Activated CD8-positive, alpha-beta memory T cell treated with anti-CD3 and anti-CD28 coated beads, Interleukin-2, amount 50 U/mL, for 4 hours (primary cell): Measurements from ENCODE around the gene FARS2.
"Not testable (repeated sequence)": the region's sequence is repeated elsewhere in the genome, so short reads cannot be mapped to it uniquely, and the experiment has no call there.

Experiments used
- DNase-seq: peaks from one replicate; pipeline ENCODE4 v3.0.0-alpha.2; 2020

FARS2 gene

DNA sequence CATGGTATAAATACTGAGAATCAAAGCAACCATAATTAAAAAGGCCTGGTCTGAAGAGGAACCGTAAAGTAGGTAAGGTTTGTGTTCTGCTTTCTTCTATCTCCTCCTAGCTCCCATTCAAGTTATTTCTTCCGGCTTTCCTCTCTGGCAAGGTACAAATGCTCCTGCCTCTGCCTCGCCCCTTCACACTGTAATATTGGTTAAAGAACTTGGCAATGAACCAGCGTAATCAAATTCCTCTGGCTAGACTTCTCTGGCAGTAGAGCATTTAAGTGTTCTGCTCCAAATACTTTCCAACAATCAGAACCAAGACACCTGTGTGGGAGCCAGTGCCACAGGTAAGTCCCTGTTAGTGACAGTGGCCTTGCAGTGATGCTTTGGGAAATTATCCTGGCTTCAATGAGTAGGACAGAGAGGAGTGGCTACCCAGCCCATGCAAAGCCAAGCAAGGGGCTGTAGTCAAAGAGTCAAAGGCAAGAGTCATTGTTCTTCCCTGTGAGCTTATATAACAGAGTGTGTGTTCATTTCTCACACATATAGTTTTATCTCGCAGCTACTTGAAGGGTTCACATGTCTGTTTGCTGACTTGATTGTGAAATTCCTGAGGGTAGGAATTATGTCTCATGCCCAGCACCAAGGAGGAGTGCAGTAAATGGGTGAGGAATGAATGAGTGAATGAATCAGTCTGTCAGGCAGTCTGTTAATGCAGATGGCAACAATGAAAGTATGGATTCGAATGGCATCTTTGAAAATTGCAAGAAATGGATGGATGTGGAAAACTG is 416.1 kb downstream of the FARS2 start:
- no peak for DNase-seq

- DNase-seq = no peak
Observed at GRCh38 chr6:5679270-5679669, 418.0 kb downstream of the FARS2 start.

GRCh38 chr6:5679691-5680090 is 418.4 kb downstream of the FARS2 start:
- DNase-seq = no peak

DNA sequence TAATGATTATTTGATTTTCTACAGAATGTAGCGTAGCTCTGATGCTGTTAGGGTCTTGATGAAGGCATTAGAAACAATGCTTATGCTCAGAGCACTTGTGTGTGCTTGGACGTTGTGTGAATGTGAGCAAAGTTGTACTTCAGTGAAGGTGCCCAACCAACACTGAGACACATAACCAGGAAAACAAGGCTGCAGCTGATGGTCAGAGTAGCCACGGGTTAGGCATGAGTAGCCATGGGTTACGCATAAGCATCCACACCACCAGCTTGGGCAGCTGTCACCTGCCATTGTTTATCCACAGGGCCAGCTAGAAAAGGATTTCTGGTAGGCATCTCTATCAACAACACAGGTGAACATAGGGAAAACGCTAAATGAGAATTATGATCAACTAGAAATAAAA is 418.8 kb downstream of the FARS2 start:
- no peak for DNase-seq

GRCh38 chr6:5681480-5681879 is 420.2 kb downstream of the FARS2 start:
- no peak for DNase-seq

DNA sequence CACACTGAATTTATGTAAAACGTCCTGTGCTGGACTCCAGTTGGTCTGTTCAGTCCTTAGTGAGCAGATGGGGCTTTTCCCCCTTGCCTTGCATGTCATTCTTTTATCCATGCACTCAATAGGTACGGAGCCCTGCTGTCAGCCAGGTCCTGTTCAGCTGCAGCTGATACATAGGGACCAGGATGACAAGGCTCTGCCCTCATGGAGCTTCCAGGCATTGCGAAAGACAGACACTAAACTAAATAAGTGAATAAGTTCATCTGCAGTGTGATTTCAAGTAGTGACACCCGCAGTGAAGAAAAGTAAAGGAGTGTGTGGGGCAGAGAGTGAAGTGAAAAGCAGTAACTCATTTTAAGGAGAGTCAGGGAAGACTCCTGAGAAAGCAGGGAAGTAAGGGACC is 421.2 kb downstream of the FARS2 start:
- no peak for DNase-seq

GRCh38 chr6:5683747-5684146 is 422.4 kb downstream of the FARS2 start:
- not testable (repeated sequence) for DNase-seq

- no peak for DNase-seq
Observed at GRCh38 chr6:5684320-5685053, 423.2 kb downstream of the FARS2 start.

DNA sequence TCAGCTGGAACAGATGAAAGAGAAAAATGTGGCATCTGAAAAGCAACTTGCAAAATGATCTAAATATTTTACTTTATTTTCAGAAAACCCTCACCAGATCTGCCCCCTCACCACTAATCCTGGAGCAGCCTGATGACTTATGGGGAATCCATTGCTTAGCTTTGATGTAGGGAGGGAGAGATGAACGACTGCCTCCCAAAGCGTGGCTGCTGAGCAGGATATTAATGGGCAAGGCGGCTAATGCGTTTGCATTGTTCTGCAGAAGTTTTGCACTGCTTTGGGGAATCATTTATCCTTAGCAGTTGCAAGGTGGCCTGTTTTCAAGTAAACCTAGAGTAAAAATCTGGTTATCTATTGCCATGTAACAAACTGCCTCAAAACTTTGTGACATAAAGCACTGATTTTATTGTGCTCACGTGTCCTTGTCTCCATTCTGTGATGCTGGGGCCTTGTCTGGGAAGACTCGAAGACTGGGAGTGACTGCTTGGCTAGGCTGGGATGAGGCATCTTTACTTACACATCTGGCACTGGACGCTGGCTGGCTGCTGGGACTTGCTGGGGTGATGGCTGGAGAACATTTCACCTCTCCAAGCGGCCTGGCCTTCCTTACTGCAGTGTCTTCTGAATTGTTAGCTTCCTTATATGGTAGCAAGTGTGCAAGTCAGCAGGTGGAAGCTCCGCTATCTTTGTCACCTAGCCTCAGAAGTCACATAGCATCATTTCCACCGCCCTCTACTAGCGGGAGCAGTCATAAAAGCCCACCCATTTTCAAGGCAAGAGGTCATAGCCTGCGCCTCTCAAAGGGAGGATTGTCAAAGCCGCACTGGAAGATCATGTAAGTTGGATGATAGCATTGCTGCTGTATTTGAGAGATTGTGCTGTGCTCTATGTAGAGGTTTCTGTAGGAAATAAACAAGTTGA is 432.2 kb downstream of the FARS2 start:
- no peak for DNase-seq

- DNase-seq = no peak
Observed at GRCh38 chr6:5695260-5696245, 434.2 kb downstream of the FARS2 start.

DNA sequence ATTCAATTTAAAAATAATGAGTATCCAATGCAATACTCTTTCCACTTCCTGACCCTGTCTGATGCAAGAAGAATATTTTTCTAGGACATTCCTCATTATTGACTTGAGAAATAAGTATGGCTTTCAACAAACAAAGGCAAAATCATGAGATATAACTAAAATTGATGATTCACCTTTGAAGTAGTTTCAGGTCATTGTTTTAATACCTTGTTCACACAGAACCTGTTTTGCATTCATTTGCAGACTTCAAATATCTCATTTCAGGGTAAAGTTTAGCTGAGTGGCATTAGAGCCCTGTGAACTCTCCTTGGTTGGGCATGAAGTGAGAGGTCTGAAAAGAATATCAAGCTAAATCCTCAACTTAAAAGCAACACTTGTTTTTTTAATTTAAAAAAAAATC is 436.2 kb downstream of the FARS2 start:
- no peak for DNase-seq

DNA sequence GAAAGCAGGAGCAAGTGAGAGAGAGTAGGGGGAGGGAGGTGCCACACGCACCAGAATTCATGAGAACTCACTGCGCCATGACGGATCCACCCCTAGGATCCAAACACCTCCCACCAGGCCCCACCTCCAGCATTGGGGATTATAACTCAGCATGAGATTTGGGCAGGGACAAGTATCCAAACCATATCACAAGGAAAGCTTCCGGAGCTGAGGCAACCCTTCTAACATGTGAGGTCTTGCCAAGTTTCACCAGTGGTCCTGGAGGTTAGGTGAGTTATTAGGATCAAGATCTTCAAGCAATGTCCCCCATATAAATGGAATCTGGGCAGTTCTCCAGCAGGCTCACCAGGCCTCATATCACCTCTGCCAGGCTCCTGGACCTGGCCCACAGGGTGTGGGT is 437.0 kb downstream of the FARS2 start:
- DNase-seq = no peak

DNA sequence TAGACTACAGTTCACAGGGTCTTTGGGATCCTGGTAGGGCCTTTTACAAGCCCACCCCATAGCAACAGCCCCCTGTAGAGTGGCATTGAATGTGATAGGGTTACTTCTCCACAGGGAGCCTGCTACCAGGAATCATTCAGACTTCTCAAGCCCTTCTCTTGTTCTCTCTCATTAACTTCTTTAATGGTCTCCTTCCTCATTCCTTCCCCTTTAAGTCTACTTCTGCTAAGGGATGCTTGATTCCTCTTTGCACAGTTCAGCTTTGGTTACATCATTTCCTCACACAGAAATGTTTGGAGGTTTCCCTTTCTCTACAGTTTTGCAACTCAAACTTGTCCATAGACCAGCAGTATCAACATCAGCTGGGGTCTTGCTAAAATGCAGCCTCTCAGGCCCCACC is 437.8 kb downstream of the FARS2 start:
- not testable (repeated sequence) for DNase-seq

GRCh38 chr6:5701174-5701573 is 439.9 kb downstream of the FARS2 start:
- no peak for DNase-seq

- DNase-seq = no peak
Observed at GRCh38 chr6:5704708-5705107, 443.4 kb downstream of the FARS2 start.

- DNase-seq = no peak
Observed at GRCh38 chr6:5705252-5705651, 443.9 kb downstream of the FARS2 start.

GRCh38 chr6:5706124-5707033 is 445.1 kb downstream of the FARS2 start:
- DNase-seq = no peak

DNA sequence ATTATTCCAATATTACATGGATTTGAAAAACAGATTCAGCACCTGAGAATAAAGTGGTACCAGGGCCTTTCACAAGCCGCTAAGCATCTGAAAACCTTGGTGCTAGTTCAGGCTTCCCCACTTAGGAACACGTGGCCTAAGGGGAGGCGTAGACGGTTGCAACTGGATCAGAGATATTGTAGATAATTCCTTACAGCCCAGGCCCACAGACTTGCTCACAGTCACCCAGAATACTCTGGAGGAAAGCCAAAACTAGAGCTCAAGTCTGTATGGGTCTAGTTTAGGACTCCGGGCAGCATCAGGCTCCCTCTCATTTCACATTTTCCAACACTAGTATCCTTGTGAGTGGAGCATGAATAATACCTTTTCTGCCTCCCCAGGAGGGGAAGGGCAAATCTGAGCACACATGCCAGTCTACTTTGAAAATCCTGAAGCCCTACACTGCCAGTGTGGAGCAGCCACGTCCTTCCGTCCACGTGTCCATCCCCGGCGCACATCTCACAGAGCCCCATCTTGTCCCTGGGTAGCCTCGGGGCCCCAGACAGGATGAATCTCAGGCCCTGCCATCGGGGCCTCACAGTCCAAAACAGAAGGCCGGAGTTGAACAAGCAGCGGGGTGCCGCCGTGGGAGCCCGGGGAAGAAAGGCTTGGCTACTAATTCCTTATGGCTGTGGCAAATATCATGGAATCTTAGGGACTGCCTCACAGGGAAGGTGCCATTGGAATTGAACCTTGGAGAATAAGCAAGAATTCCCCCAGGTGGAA is 446.1 kb downstream of the FARS2 start:
- no peak for DNase-seq

DNA sequence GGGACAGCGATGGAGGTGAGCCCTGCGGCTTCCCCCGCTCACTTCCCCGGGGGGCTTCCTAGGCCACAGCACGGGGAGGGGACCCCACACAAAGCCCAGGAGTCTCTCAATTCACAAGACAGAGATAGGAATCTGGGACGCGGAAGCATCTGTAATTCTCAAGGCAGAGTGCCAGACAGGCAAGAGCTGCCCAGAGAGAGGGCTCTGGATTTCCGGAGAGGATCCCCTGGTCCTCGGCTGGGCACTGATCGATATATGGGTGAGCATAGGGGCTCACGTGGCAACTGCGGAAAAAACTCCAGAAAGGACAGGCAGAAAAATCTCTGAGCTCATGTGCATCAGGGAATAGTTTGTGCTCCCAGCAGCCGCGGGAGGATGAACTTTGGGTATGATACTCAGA is 449.2 kb downstream of the FARS2 start:
- no peak for DNase-seq

GRCh38 chr6:5710936-5711335 is 449.6 kb downstream of the FARS2 start:
- DNase-seq = no peak
